ENCODE data around the gene SH3PXD2A.

Gene SH3PXD2A

DNA sequence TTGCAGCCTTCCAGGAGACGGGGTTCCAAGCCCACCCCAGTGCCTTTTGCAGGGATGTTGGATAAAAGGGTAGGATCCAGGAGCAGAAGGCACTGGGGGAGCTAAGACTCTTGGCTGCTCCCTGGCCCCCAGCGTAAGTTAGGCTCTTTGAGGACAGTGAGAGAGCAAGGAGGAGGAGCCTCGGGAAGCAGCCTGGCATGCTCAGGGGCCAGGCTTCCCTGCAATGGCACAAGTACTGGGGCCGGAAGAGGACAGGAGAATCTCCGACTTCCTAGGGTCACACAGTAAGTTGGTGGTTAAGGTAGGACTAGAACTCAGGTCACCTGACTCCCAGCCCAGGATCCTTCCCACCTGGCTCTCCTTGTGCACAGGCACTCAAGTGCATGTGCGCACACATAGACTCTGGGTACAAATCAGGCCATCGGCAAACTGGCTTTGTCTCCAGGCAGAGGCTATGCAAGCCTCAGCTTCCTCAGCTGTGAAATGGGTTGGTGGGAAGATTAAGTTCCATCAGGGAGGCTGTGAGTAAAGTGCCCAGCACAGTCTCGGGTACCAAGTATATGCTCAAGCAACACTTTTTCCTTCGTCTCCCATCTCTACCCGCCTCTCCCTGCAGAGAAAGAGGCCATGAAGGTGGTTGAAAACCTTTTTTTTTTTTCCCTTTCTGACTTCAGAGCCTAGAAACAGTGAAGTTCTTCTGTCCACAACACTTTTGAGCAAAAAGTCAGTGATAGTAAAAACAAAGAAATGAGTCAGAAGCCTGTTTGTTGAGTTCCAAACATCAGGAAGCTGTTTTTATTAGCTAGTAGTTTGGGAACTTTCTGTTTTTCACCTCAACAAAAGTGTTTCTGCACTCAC is 282.8 kb downstream of the SH3PXD2A start:
- TF ChIP-seq CTCF (IDR thresholded peaks at IDR 0.05; ENCODE audit: control insufficient read depth, extremely low read depth, insufficient read depth): no peak
- no peak overlapping the region for H3K4me3 ChIP-seq (ENCODE audit: low read depth, low read length)
- no peak for DNase-seq (ENCODE audit: low read depth)

- DNase-seq (ENCODE audit: low read depth): no peak
- no peak for TF ChIP-seq CTCF (IDR thresholded peaks at IDR 0.05; ENCODE audit: control insufficient read depth, extremely low read depth, insufficient read depth)
Measured at GRCh38 chr10:103571656-103571975, 283.8 kb downstream of the SH3PXD2A start.

DNA sequence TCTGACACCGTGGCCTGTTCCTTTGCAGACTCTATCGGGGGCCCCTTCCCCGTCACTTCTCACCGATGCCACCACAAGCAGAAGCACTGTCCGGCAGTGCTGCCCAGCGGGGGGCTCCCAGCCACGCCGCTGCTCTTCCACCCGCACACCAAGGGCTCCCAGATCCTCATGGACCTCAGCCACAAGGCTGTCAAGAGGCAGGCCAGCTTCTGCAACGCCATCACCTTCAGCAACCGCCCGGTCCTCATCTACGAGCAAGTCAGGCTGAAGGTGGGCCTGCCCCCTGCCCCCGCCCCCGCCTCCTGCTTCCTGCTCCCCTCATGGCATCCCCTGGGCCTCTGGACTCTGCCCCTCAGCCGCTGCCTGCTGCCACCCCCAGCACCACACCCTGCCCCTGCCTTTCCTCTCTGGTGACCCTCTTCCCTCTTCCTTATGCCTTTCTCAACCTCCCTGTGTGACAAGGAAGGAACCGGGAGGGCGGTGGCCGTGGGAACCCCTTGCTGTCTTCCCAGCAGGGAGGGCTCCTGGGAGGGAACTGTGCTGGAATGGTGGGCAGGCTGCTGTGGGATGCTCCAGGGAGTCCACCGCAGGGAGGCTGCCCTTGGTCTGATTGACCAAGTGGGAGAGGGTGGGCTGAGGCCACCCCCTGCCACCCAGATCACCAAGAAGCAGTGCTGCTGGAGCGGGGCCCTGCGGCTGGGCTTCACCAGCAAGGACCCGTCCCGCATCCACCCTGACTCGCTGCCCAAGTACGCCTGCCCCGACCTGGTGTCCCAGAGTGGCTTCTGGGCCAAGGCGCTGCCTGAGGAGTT is 284.3 kb downstream of the SH3PXD2A start:
- DNase-seq (ENCODE audit: low read depth): no peak
- TF ChIP-seq CTCF (IDR thresholded peaks at IDR 0.05; ENCODE audit: control insufficient read depth, extremely low read depth, insufficient read depth): no peak
- no peak overlapping the region for H3K4me3 ChIP-seq (ENCODE audit: low read depth, low read length)

More at GRCh38 chr10:103571656-103571975, 283.8 kb downstream of the SH3PXD2A start:
- no peak overlapping the region for H3K4me3 ChIP-seq (ENCODE audit: low read depth, low read length)

GRCh38 chr10:103569896-103570295 is 285.5 kb downstream of the SH3PXD2A start:
- TF ChIP-seq CTCF (IDR thresholded peaks at IDR 0.05; ENCODE audit: control insufficient read depth, extremely low read depth, insufficient read depth): no peak
- no peak for DNase-seq (ENCODE audit: low read depth)
- H3K4me3 ChIP-seq (ENCODE audit: low read depth, low read length): no peak overlapping the region

GRCh38 chr10:103568505-103568904 is 286.9 kb downstream of the SH3PXD2A start:
- TF ChIP-seq CTCF (IDR thresholded peaks at IDR 0.05; ENCODE audit: control insufficient read depth, extremely low read depth, insufficient read depth): no peak
- DNase-seq (ENCODE audit: low read depth): no peak
- H3K4me3 ChIP-seq (ENCODE audit: low read depth, low read length): no peak overlapping the region

- no peak for TF ChIP-seq CTCF (IDR thresholded peaks at IDR 0.05; ENCODE audit: control insufficient read depth, extremely low read depth, insufficient read depth)
- H3K4me3 ChIP-seq (ENCODE audit: low read depth, low read length): no peak overlapping the region
- DNase-seq (ENCODE audit: low read depth): no peak
Measured at GRCh38 chr10:103566536-103566935, 288.8 kb downstream of the SH3PXD2A start.

All from LNCaP clone FGC (cell line).